WERI-Rb-1 (cell line): ENCODE measurements around the gene ZFP14.
A peak's percentile ranks its signal among the peaks of the same experiment; 100 is the strongest.

Experiments used
- DNase-seq: peaks from one replicate; pipeline ENCODE4 v3.0.0-alpha.2; 2020
- H3K27ac ChIP-seq: fragments of 250-450 bp; sonication (Bioruptor Pico); 2 replicates; pipeline ENCODE4 v1.5.1; 2020; ENCODE audit warnings: mild to moderate bottlenecking, moderate library complexity
- H3K27me3 ChIP-seq: fragments of 250-450 bp; sonication (Bioruptor Pico); 2 replicates; pipeline ENCODE4 v1.5.1; 2021; ENCODE audit warnings: mild to moderate bottlenecking, low read depth, moderate library complexity; ENCODE audit not compliant: insufficient read depth, severe bottlenecking
- H3K36me3 ChIP-seq: fragments of 250-450 bp; sonication (Bioruptor Pico); 2 replicates; pipeline ENCODE4 v1.5.1; 2020; ENCODE audit warnings: mild to moderate bottlenecking, moderate library complexity
- H3K4me3 ChIP-seq: 2 replicates; pipeline ENCODE4 v1.5.1; 2011; ENCODE audit warnings: low read depth, mild to moderate bottlenecking, control low read depth, low read length
- H3K9me3 ChIP-seq: fragments of 250-450 bp; sonication (Bioruptor Pico); 2 replicates; pipeline ENCODE4 v1.5.1; 2021; ENCODE audit warnings: mild to moderate bottlenecking, moderate library complexity; ENCODE audit not compliant: severe bottlenecking
- CTCF ChIP-seq: IDR thresholded peaks from 2 replicates; pipeline ENCODE4 v1.5.1; 2011; ENCODE audit warnings: low read depth, mild to moderate bottlenecking, control low read depth, inconsistent platforms, low read length

The ZFP14 gene

DNA sequence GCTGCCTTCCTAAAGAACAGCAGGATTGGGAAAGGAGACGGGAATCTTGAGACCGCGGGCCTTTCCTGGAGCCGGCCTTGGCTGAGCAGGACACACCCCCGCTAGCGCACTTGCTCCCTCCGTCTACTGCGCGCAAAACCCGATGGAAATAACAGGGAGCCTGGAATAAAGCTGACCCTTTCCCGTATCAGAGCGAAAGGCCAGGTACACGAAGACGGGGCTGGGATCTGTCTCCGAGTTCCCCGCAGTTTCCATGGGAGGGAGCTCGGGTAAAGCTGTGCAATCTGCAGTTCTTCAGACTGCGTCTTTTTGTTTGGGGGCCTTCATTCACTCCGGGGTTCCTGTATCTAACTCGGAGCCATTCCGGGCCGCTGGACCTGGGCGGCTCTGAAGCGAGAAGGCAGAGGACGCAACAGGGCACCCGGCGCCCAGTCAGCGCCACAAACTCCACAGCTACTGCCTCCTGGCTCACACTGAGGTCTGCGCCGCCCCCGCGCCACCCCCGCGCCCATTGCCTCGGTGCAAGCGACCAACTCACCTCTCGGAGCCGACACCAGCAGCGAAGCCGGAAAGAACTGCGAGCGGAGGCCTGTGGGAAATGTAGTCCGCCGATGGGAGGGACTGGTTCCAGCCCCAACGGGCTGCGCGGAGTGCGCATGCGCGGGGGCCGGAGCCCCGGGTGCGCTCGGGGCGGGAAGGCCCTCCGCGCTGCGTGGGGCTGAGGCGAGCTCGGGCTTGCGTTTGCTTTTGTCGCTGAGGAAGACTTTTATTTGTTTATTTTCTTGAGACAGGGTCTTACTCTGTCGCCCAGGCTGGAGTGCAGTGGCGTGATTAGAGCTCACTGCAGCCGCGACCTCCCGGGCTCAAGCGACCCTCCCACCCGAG is at the start of gene ZFP14:
TSS of gene ZFP14 (minus strand) at position 577 of the 885 bp plus-strand sequence. CDS start 11,309 bp downstream, outside the sequence.
- peak; percentile 96 for DNase-seq
- Histone ChIP-seq H3K4me3 (peak within 1 kb of the TSS; percentile 87), H3K27me3 (no peaks in the 10 kb centered on the region), H3K9me3 (peaks cover 5% of the 10 kb centered on the region), H3K27ac (peak within 1 kb of the TSS; percentile 88), H3K36me3 (no peaks in the 10 kb centered on the region)
- peak; percentile 39 for TF ChIP-seq CTCF

GRCh38 chr19:36423925-36424324 is 44.9 kb upstream of the ZFP14 start:
- no peak overlapping the region for H3K4me3 ChIP-seq
- no peak for DNase-seq

DNA sequence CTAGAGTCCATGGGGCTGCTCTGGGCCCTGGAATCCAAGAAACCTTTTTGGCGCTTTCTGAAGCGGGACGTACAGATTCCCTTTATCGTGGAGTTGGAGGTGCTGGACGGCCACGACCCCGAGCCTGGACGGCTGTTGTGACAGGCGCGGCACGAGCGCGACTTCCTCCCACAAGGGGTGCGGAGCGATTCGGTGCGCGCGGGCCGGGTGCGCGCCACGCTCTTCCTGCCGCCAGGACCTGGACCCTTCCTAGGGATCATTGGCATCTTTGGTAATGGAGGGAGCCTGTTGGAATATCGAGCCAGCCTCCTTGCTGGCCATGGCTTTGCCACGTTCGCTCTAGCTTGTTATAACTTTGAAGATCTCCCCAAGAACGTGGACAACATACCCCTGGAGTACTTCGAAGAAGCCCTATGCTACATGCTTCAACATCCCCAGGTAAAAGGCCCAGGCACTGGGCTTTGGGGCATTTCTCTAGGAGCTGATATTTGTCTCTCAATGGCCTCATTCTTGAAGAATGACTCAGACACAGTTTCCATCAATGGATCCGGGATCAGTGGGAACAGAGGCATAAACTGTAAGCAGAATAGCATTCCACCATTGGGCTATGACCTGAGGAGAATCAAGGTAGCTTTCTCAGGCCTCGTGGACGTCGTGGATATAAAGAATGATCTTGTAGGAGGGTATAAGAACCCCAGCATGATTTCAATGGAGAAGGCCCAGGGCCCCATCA is 42.9 kb upstream of the ZFP14 start:
- Histone ChIP-seq H3K36me3 (no peaks in the 10 kb centered on the region; the same call in 1 of the 2 replicates), H3K4me3 (peak overlapping the region; percentile 67), H3K27me3 (no peaks in the 10 kb centered on the region), H3K9me3 (peaks cover 2% of the 10 kb centered on the region), H3K27ac (peak overlapping the region; percentile 35; the same call in 1 of the 2 replicates)
- TF ChIP-seq CTCF, result no peak
- no peak for DNase-seq

More at GRCh38 chr19:36423925-36424324, 44.9 kb upstream of the ZFP14 start:
- no peak for TF ChIP-seq CTCF
- Histone ChIP-seq H3K36me3 (no peaks in the 10 kb centered on the region), H3K27me3 (no peaks in the 10 kb centered on the region), H3K9me3 (peaks cover 2% of the 10 kb centered on the region), H3K27ac (no peak overlapping the region)

GRCh38 chr19:36420961-36421748 is 42.2 kb upstream of the ZFP14 start:
- Histone ChIP-seq H3K27ac (peak overlapping the region; percentile 35), H3K9me3 (peaks cover 2% of the 10 kb centered on the region), H3K36me3 (peaks cover 3% of the 10 kb centered on the region), H3K27me3 (no peaks in the 10 kb centered on the region), H3K4me3 (peak overlapping the region; percentile 67)
- TF ChIP-seq CTCF, result no peak
- peak; percentile 53 for DNase-seq

- no peaks in the 10 kb centered on the region for H3K27me3 ChIP-seq
- peak within 1 kb of the TSS; percentile 92 for H3K27ac ChIP-seq
- no peak for TF ChIP-seq CTCF
- peak; percentile 87 for DNase-seq
- peaks cover 12% of the 10 kb centered on the region for H3K36me3 ChIP-seq
- H3K4me3 ChIP-seq, result peak within 1 kb of the TSS; percentile 86
- H3K9me3 ChIP-seq, result peaks cover 2% of the 10 kb centered on the region
Measured at GRCh38 chr19:36418287-36419001, 39.4 kb upstream of the ZFP14 start, which contains the start of gene ZFP82. TSS of gene ZFP82 (minus strand) at chr19:36418644. CDS start at chr19:36409789, 8,855 bp downstream.
